Nephron progenitor cell (in vitro differentiated cells): ENCODE data around the gene EXOC4.

ENCODE experiments used
- DNase-seq: peaks from one replicate; pipeline ENCODE4 v3.0.0; 2021
- H3K27ac Mint-ChIP-seq: 2 replicates; pipeline ENCODE4 v1.8.0; 2021; ENCODE audit warnings: mild to moderate bottlenecking, moderate library complexity, mixed read lengths
- H3K27me3 Mint-ChIP-seq: 2 replicates; pipeline ENCODE4 v1.8.0; 2021; ENCODE audit warnings: mild to moderate bottlenecking, low read depth, mixed read lengths; ENCODE audit not compliant: poor library complexity
- H3K36me3 Mint-ChIP-seq: 2 replicates; pipeline ENCODE4 v1.8.0; 2021; ENCODE audit warnings: low read depth, mixed read lengths
- H3K4me1 Mint-ChIP-seq: 2 replicates; pipeline ENCODE4 v1.8.0; 2021; ENCODE audit warnings: mixed read lengths
- H3K4me3 Mint-ChIP-seq: 2 replicates; pipeline ENCODE4 v1.8.0; 2021; ENCODE audit warnings: mild to moderate bottlenecking, moderate library complexity, mixed read lengths
- H3K9me3 Mint-ChIP-seq: 2 replicates; pipeline ENCODE4 v1.8.0; 2021; ENCODE audit warnings: mild to moderate bottlenecking, moderate library complexity, mixed read lengths
- TF ChIP-seq, protein P1 (sequence below): fragments of 200-600 bp; sonication (generic); IDR thresholded peaks from 2 replicates; pipeline ENCODE4 v1.5.0; 2021; ENCODE audit warnings: antibody characterized with exemption

The EXOC4 gene

DNA sequence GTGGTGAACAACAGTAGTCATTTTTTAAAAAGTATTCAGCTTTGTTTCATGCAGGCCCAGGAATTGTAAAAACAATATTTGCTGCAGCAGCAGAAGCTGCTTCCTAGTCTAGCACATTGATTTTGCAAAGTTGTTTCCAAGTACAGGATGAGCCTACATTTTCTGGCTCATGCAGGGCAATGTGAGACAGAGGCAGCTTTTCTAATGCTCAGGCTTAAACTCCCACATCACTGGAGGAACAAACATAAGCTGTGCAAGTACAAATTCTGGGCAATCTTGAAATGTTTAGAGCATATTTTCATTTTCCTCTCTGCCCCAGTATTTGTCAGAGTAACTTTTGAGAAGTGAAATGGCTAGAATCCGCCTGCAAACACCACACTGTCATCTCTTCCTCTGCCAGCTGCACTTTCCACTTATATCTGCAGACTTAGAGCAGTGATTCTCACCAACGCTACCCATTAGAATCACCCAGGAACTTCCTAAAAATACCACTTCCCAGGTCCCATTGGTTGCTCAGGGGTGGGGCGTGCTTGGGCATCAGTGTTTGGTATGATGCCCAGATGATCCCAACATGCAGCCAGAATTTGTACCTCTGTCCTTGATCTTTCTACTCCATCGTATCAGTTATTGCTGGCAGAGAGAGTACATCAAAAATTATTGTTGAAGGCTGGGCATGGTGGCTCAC, 570.1 kb downstream of the EXOC4 start:
- no peak overlapping the region for H3K4me3 Mint-ChIP-seq
- no peaks in the 10 kb centered on the region for H3K27me3 Mint-ChIP-seq
- TF ChIP-seq, protein P1, sequence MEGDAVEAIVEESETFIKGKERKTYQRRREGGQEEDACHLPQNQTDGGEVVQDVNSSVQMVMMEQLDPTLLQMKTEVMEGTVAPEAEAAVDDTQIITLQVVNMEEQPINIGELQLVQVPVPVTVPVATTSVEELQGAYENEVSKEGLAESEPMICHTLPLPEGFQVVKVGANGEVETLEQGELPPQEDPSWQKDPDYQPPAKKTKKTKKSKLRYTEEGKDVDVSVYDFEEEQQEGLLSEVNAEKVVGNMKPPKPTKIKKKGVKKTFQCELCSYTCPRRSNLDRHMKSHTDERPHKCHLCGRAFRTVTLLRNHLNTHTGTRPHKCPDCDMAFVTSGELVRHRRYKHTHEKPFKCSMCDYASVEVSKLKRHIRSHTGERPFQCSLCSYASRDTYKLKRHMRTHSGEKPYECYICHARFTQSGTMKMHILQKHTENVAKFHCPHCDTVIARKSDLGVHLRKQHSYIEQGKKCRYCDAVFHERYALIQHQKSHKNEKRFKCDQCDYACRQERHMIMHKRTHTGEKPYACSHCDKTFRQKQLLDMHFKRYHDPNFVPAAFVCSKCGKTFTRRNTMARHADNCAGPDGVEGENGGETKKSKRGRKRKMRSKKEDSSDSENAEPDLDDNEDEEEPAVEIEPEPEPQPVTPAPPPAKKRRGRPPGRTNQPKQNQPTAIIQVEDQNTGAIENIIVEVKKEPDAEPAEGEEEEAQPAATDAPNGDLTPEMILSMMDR: no peak
- H3K4me1 Mint-ChIP-seq: peaks cover 11% of the 10 kb centered on the region
- DNase-seq: no peak
- H3K9me3 Mint-ChIP-seq: no peaks in the 10 kb centered on the region
- H3K27ac Mint-ChIP-seq: no peak overlapping the region
- H3K36me3 Mint-ChIP-seq: peaks cover 20% of the 10 kb centered on the region

- Mint-ChIP-seq H3K27me3 (no peaks in the 10 kb centered on the region), H3K27ac (no peak overlapping the region), H3K4me1 (peaks cover 11% of the 10 kb centered on the region), H3K4me3 (no peak overlapping the region), H3K36me3 (peaks cover 12% of the 10 kb centered on the region), H3K9me3 (no peaks in the 10 kb centered on the region)
- TF ChIP-seq, protein P1: no peak
- no peak for DNase-seq
Measured at GRCh38 chr7:133824132-133824531, 571.3 kb downstream of the EXOC4 start.

DNA sequence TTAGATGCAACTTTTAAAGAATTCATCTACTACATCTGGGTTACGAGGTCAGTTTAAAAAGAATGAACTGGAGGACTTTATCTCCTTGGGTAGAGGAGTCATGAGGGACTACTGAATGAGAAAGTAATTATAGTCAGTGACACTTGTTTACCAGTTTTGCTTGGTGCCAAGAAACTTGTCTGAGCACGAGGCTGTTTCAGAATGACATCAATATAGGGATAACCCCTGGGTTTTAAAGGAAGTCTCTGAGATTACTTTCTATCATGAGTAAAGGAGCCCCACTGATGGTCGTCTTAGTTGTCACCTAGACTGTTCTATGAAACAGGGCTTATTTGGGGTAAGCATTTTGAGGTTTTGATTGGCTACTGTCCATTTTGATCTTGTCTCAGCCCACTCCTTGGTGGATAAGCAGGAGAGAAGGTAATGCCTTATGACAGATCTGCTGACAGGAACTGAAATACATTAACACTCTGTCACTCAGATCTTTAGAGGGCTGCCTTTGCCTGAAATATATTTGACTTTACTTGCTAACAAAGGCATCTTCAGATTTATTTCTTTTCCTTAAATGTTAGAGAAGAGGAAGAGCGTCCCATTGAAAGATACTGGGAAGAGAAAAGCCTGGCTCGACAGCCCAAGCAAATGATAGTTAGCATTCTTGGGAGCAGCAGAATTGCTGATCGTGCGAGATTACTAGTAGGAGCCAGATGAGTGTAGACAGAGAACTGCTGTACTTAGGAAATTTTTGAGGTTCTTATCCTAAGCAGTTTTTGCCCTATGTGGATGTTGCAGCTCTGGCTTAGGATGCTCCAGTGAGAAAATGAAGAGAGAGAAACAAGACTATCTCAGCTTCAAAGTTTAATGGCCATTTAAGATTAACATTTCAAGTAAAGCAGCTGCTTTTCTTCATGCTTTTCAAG, 575.1 kb downstream of the EXOC4 start:
- H3K4me1 Mint-ChIP-seq: peaks cover 11% of the 10 kb centered on the region
- peaks cover 18% of the 10 kb centered on the region for H3K9me3 Mint-ChIP-seq
- TF ChIP-seq, protein P1: no peak
- no peaks in the 10 kb centered on the region for H3K27me3 Mint-ChIP-seq
- no peak for DNase-seq
- peaks cover 33% of the 10 kb centered on the region for H3K36me3 Mint-ChIP-seq
- H3K4me3 Mint-ChIP-seq: no peak overlapping the region
- H3K27ac Mint-ChIP-seq: no peak overlapping the region

GRCh38 chr7:133828906-133829305, 576.0 kb downstream of the EXOC4 start:
- Mint-ChIP-seq H3K36me3 (peaks cover 36% of the 10 kb centered on the region), H3K27me3 (no peaks in the 10 kb centered on the region), H3K27ac (no peak overlapping the region), H3K4me1 (peaks cover 11% of the 10 kb centered on the region), H3K4me3 (no peak overlapping the region), H3K9me3 (peaks cover 23% of the 10 kb centered on the region)
- TF ChIP-seq, protein P1: no peak
- DNase-seq: no peak

DNA sequence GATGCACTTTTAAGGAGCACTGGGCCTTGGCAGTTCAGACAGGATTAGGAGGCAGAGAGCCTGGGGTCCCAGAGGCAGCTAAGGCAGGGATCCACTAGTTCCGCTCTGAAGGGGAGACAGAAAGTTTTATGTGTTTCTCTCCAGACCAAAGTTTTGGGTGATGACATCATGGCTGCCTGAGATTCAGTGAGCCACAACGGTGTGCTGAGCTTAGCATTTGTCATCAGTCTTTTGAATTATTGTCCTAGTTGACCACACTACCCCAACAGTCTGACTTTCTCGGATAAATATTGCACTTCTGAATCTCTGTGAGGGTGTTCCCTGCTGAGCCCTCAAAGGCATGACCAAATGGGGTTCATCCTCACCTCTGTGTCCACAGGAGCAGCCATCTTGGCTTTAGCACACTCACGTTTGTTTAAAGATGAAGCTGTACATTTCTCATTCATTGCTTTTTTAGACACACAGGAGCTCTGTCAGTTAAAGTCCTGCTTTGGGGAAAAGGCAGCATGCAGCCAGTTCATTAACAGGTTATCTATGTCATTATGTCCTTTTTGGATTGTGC, 576.5 kb downstream of the EXOC4 start:
- DNase-seq: peak; percentile 21
- H3K4me3 Mint-ChIP-seq: no peak overlapping the region
- H3K9me3 Mint-ChIP-seq: peaks cover 28% of the 10 kb centered on the region
- TF ChIP-seq, protein P1: no peak
- no peaks in the 10 kb centered on the region for H3K27me3 Mint-ChIP-seq
- H3K27ac Mint-ChIP-seq: no peak overlapping the region
- peaks cover 37% of the 10 kb centered on the region for H3K36me3 Mint-ChIP-seq
- peaks cover 5% of the 10 kb centered on the region for H3K4me1 Mint-ChIP-seq
